ENCODE results near the gene CAMK2N2.
A peak's percentile ranks its signal among the peaks of the same experiment; 100 is the strongest.
"Not testable (repeated sequence)": the region's sequence is repeated elsewhere in the genome, so short reads cannot be mapped to it uniquely, and the experiment has no call there.

The CAMK2N2 gene

DNA sequence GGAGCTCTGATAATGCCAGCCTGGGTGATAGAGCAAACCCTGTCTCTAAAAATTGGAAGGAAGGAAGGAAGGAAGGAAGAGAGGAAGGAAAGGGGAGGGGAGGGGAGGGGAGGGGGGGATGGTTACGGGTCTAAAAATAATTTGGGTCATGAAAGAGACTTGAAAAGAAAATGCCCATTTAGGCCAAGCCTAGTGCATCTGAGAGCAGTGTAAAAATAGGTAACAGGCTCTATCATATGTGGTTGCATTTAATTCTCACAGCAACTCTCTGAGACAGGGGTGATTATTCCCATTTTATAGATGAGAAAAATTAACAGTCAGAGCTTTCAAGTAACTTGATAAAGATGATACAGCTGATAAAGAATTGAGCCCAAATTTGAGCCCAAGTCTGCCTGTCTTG, 10.9 kb upstream of the CAMK2N2 start:
- DNase-seq, result no peak

DNA sequence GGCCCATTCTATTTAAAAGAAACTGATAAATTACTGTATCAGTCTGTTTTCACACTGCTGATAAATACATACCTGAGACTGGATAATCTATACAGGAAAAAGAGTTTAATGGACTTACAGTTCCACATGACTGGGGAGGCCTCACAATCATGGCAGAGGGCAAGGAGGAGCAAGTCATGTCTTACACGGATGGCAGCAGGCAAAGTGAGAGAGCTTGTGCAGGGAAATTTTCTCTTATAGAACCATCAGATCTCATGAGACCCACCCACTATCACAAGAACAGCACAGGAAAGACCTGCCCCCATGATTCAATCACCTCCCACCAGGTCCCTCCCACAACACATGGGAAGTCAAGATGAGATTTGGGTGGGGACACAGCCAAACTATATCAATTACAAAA, 5.9 kb upstream of the CAMK2N2 start:
- DNase-seq, result not testable (repeated sequence)

- DNase-seq, result no peak
These were observed 1.4 kb upstream of the CAMK2N2 start for GRCh38 chr3:184262764-184263179.

DNA sequence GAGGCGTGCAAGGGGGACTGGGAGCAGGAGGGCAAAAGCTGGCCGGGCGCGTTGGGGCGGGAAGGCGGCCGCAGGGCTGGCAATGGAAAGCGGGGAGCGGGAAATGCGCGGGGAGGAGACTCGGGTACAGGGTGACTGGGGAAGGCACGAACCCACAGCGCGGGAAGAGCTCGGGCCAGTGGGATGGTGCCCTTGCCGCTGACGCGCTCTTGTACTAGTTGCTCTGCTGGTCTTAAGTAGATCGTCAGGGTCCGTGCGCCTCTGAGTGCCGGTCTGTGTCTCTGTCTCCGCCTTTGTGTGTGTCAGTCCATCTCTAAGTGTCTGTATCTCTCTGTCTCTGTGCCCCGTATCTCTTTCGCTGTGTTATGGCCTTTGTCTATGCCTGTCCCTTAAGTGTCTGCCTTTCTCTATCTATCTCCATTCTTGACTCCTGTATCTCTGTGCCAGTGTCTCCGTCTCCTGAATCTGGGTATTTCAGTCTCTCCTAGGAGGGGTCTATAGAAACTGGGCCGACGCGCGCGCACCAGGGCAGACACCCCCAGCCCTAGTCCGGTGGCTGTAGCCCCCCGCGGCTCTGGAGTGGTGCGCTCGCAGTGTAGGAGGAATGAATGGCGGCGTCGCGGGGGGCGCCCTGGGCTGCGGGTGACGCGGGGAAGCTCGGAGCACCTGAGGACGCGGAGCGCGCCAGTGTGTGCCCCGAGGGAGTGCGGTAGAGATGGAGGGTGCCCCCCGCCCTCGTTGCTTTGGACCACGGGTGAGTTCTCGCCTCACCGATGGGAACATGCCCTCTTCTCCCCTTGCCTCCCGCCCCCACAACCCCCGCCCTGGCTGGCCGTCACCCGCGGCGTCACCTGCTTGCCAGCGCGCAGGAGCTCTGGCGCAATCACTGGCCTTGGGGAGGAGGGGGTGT, 756 bp upstream of the CAMK2N2 start:
- no peak for DNase-seq

- no peak for DNase-seq
These were observed 556 bp downstream of the CAMK2N2 start for GRCh38 chr3:184260724-184261269.

DNA sequence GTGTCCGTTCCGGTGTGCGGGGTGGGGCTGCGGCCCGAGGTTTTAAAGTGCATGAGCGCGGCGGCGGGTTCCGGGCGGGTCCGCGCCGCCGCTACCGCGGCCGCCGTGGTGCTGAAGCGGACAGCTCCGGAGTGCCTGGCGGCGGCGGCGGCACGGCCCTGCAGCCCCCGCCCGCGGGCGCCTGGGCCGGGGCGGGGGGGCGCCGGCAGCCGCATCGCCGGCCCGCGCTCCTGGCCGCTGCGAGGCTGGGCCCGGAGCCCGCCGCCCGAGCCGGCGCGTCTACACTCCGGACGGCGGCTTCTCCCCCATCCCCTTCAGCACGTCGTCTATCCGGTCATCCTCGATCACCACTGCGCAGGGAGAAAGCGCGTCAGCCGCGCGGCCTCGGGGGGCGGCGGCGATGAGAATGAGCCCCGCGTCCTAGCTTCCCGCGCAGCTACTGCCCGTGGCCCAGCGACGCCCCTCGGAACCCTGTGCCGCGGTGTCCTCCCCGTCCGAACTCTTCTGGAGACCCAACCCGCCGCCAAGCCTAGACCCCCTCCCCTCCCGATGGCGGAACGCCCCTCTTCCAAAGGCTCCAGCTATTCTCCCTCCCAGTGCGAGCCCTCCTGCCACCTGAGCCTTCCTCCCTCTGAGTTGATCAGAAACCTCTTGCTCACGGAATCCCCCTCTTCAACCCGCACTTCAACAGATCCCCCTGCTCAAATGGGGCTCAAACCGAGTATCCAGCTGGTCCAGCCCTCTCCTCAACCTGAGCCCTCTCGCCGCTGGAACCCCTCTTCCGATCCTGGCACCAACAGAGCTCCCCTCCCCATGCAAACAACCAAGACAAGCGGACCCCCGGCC, 1.3 kb downstream of the CAMK2N2 start:
- DNase-seq, result no peak

DNA sequence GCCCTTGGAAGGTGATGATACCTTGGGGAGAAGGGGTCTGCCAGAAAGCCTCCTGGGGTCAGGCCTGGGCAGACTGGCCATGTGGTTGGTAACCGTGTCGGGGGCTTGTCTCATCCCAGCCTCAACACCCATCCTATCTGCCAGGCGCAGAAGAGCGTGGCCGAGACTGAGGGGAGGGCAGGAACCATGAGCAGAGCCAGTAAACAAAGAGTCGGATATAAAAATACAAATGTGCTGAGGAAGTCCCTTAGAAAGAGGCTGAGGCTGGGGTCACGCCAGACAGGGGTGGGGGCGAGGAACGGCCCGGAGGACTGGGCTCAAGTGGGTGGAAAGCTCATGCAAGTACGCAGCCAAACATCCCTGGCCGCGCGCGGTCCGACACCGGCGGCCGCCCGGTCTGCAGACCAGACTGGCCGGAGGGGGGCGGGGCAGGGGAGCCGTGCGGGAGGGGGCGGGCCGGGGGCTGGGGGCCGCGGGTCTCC, 1.9 kb downstream of the CAMK2N2 start:
- no peak for DNase-seq

- no peak for DNase-seq
These were observed 2.4 kb downstream of the CAMK2N2 start for GRCh38 chr3:184258926-184259325.

DNA sequence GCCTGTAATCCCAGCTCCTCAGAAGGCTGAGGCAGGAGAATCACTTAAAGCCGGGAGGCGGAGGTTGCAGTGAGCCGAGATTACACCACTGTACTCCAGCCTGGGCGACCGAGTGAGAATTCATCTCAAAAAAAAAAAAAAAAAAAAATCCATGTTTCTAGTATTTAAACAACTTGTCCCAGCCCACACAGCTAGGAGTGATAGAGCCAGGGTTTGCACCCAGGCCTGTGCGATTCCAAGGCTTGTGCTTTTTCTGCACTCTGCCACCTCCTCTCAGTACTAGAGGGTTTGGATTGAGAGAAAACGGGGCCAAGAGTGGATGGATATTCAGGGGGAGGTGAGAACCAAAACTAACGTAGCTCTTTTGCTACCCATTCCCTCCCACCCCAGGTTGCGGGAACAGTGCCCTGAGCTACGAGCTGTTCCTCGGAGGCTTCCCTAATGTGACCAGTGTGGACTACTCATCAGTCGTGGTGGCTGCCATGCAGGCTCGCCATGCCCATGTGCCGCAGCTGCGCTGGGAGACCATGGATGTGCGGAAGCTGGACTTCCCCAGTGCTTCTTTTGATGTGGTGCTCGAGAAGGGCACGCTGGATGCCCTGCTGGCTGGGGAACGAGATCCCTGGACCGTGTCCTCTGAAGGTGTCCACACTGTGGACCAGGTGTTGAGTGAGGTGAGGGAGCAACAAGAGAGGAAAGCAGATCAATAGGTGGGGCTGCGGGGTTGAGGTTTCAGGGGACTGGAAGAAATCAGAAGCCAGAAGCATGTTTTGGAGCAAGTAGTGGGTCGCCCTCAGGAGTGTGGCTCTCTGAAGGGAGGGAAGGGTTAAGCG, 4.1 kb downstream of the CAMK2N2 start:
- DNase-seq, result no peak

DNA sequence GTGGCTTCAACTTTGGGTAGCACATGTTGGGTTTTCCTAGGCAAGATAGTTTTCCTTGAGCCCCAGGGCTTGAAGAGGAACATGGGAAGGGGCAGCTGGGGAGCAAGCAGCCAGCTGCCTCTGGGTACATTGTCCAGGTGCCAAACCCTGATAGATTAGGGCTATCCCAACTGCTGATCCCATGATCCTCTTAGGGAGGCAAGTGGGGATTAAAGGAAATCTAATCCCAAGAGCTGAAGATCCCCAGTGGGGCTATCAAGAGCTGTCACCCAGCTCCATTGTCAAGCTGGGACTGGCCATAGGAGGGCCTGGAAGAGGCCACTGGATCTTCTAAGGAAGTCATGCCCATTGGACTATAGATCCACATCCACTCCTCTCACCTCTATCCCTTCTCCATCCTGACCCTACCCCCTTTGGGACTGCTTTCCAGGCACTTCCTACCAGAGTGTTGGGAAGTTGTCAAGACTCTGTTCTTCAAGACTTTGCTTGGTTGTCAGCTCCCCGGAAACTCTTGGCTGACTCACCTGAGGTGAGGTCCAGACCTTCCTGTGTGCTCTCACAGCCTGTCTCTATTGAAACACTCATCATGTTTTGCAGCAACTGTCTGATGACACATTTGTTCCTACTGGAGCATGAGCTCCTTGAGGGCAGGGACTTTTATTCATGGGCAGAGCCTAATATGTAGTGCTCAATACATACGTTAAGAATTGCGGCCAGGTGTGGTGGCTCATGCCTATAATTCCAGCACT, 5.9 kb downstream of the CAMK2N2 start:
- no peak for DNase-seq

GRCh38 chr3:184250167-184250828, 11.1 kb downstream of the CAMK2N2 start:
- peak; percentile 83 for DNase-seq

GRCh38 chr3:184249412-184250166, 11.8 kb downstream of the CAMK2N2 start, which contains the start of gene EEF1AKMT4:
EEF1AKMT4 (plus strand) TSS chr3:184249672; CDS start chr3:184249695, 23 bp downstream.
- peak; percentile 88 for DNase-seq

DNA sequence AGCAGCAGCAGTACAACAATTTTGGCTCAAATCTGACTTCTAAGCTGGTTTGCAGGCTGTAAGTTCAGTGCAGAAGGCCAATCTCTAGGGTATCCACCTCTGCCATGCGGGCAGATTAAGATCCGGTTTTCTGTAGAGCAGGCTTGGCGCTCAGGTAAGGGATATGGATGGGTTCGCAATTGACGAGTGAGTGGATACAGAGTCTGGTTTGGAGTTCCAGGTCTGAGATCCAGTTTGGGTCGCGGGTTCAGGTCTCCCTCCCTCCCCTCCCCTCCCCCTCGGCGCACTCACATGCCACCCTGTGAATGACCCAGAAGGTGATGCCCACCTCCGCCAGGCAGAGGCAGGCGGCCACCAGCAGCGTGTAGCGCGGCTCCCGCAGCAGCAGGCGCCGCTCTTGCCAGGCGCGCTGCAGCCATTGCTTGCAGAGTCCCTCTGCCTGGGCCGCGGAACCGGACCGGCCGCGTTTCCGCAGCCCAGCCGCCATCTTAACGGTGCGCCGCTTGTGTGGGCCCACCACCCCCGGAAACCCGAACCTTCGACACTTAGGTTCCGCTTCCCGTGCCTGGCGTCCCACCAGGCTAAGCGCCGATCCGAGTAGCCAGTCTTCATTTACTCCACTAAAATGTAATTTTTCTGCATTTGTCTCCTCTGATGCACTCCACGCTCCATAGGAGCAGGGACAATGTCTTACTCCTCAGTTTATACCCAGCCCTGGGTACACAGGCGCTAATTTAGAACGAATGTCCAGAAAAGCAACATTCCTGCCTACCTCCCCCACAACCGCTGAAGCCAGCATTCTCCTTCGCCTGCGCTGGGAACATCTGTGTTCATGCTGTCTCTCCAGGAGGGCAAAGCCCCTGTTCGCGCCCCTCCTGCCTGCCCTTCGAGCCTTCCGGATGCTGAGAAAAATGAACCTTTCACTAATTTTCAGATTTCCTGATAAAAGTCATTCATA, 12.6 kb downstream of the CAMK2N2 start, which contains the start of gene ALG3:
Gene ALG3, minus strand, starts transcription at position 509 of the 958 bp plus-strand sequence. Its CDS starts 22 bp downstream, at position 487.
- DNase-seq, result peak; percentile 76

DNA sequence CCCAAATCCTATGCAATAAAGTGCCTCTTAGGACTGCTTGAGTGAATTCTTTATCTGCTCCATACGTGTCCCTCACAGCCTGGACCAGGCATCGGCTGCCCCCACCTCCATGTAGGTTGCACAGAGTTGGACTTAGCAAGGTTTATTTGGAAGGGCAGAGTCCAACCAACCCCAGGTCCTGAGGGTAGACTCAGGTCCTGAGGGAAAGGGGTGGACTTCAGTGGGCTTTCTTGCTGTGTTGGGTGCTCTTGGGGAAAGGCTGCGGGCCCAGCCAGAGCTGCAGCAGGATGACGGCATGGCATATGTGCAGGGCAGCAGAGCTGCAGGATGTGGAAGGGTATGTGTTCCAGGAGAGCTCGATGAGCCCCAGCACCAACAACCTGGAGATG, 19.1 kb downstream of the CAMK2N2 start:
- no peak for DNase-seq

DNA sequence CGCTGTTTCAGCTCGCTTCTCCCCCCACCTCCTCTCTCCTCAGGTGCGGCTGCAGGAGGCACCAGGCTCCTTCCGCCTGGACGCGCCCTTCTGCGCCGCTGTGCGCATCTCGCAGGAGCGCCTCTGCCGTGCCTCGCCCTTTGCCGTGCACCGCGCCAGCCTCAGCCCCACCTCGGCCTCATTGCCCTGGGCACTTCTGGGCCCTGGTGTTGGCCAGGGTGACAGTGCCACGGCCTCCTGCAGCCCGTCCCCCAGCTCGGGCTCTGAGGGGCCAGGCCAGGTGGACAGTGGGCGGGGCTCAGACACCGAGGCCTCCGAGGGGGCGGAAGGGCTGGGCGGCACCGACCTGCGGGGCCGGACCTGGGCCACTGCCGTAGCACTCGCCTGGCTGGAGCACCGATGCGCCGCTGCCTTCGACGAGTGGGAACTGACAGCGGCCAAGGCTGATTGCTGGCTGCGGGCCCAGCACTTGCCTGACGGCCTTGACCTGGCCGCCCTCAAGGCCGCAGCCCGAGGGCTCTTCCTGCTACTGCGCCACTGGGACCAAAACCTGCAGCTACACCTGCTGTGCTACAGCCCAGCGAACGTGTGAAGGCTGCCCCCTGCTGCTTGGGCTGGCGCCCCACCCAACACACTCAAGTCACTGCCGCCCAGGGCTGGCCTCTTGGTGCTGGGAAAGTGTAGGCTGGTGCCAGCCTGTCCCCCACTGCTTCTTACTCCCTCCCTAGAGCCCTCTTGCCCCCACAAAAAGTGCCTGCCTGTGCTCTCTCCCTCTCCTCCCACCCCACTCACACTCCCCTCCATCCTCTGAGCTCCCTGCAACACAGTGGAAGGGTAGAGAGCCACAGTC, 19.7 kb downstream of the CAMK2N2 start:
- no peak for DNase-seq

DNA sequence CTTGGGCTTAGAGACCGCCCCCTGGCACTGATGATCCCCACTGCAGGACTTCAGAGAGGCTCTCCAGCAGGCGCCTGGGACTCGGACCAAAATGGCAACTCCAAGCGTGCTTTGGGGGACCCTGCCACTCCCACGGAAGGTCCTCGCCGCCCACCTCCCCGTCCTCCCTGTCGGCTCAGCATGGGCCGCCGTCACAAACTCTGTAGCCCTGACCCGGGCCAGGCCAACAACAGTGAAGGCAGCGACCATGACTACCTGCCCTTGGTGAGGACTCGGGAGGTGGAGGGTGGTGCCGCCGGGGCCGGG, 20.3 kb downstream of the CAMK2N2 start:
- DNase-seq, result no peak

GRCh38 chr3:184240384-184241140, 20.8 kb downstream of the CAMK2N2 start:
- DNase-seq, result no peak

All from effector CD8-positive, alpha-beta T cell (primary cell).